Calu3 (cell line): ENCODE measurements around the gene BRD3OS. TPM values are rescaled to one million over a fixed set of nuclear protein-coding genes. Genes with fewer than 3 reads are reported as not detected.

Source experiments
- BruUV-seq: library from RNA; stranded (reverse); fragments of 400-500 nt; replicated peaks from 2 replicates; lab custom pipeline; 2021; lab: Mats Ljungman, UMichigan
- CTCF ChIA-PET: fragments of 300-600 bp; sonication (Branson Sonifier 250); formaldehyde crosslinking; loops from one replicate; lab custom pipeline; 2022; ENCODE audit warnings: antibody characterized with exemption; lab: Charles Lee
- DNase-seq: peaks from one replicate; pipeline ENCODE4 v3.0.0; 2022
- H3K27ac Mint-ChIP-seq: one replicate; pipeline ENCODE4 v1.8.0; 2022; ENCODE audit warnings: mixed read lengths; ENCODE audit not compliant: unreplicated experiment
- H3K27me3 Mint-ChIP-seq: one replicate; pipeline ENCODE4 v1.8.0; 2022; ENCODE audit warnings: mixed read lengths; ENCODE audit not compliant: unreplicated experiment
- H3K36me3 Mint-ChIP-seq: one replicate; pipeline ENCODE4 v1.8.0; 2022; ENCODE audit warnings: mild to moderate bottlenecking, moderate library complexity, mixed read lengths; ENCODE audit not compliant: insufficient read depth, unreplicated experiment
- H3K4me1 Mint-ChIP-seq: one replicate; pipeline ENCODE4 v1.8.0; 2022; ENCODE audit warnings: mild to moderate bottlenecking, low read depth, mixed read lengths; ENCODE audit not compliant: unreplicated experiment
- H3K4me3 Mint-ChIP-seq: one replicate; pipeline ENCODE4 v1.8.0; 2022; ENCODE audit warnings: mild to moderate bottlenecking, low read depth, moderate library complexity, mixed read lengths; ENCODE audit not compliant: unreplicated experiment
- H3K9me3 Mint-ChIP-seq: one replicate; pipeline ENCODE4 v1.8.0; 2022; ENCODE audit warnings: low read depth, mixed read lengths; ENCODE audit not compliant: unreplicated experiment
- CTCF ChIP-seq: fragments of 200-600 bp; IDR thresholded peaks from one replicate; pipeline ENCODE4 v1.8.0; 2022; ENCODE audit warnings: antibody characterized with exemption; ENCODE audit not compliant: unreplicated experiment
- intact Hi-C: fragments of 100-400 bp; cut with micrococcal nuclease; formaldehyde crosslinking; loops from one replicate; pipeline ENCODE4 v1.10.0; 2022; ENCODE audit not compliant: unreplicated experiment
- total RNA-seq: library from RNA; stranded (reverse); gene quantifications from 2 replicates; pipeline ENCODE4 v1.2.3, GENCODE V29; 2022

The BRD3OS gene
- total RNA-seq, 1 experiment from 2014 or later = 10.5 TPM

GRCh38 chr9:133990366-133991213 is 34.7 kb upstream of the BRD3OS start:
- Mint-ChIP-seq H3K27ac (peak overlapping the region; percentile 79), H3K4me3 (peak overlapping the region; percentile 86), H3K27me3 (no peaks in the 10 kb centered on the region), H3K9me3 (no peaks in the 10 kb centered on the region), H3K4me1 (peaks cover 29% of the 10 kb centered on the region), H3K36me3 (peaks cover 52% of the 10 kb centered on the region)
- TF ChIP-seq CTCF = no peak
- no TSS peak for BruUV-seq
- intact Hi-C loops = loop anchor here (10.0 kb wide), 1 partner anchor 116 kb away; no protein-coding TSS in a partner anchor
- CTCF ChIA-PET = interaction anchor here (1.1 to 1.3 kb wide), 2 partner anchors 10 to 208 kb away, joined by 3 read pairs; no protein-coding TSS in a partner anchor
- peak; percentile 86 for DNase-seq

- peaks cover 21% of the 10 kb centered on the region for H3K4me1 Mint-ChIP-seq
- peak; percentile 32 for DNase-seq
- no peaks in the 10 kb centered on the region for H3K9me3 Mint-ChIP-seq
- TSS peak; percentile 80 for BruUV-seq
- no peak for TF ChIP-seq CTCF
- H3K36me3 Mint-ChIP-seq = peaks cover 48% of the 10 kb centered on the region
- CTCF ChIA-PET = interaction anchor here (1.1 to 1.3 kb wide), 2 partner anchors 11 to 209 kb away, joined by 3 read pairs; no protein-coding TSS in a partner anchor
- H3K27ac Mint-ChIP-seq = peak overlapping the region; percentile 79
- no peaks in the 10 kb centered on the region for H3K27me3 Mint-ChIP-seq
- H3K4me3 Mint-ChIP-seq = peak overlapping the region; percentile 86
- intact Hi-C loops = loop anchor here (10.0 kb wide), 1 partner anchor 117 kb away; no protein-coding TSS in a partner anchor
These were observed 33.9 kb upstream of the BRD3OS start for GRCh38 chr9:133991214-133991921.

GRCh38 chr9:133991964-133992779 is 33.1 kb upstream of the BRD3OS start, which contains the start of gene VAV2:
Gene VAV2, minus strand, starts transcription at chr9:133992324. Its CDS starts 46 bp downstream, at chr9:133992278.
- Mint-ChIP-seq H3K9me3 (no peaks in the 10 kb centered on the region), H3K4me3 (peak within 1 kb of the TSS; percentile 86), H3K27ac (peak within 1 kb of the TSS; percentile 79), H3K27me3 (peaks cover 4% of the 10 kb centered on the region), H3K4me1 (peaks cover 13% of the 10 kb centered on the region), H3K36me3 (peaks cover 47% of the 10 kb centered on the region)
- intact Hi-C loops = loop anchor here (2.0 to 10.0 kb wide), 2 partner anchors 117 to 199 kb away; no protein-coding TSS in a partner anchor
- peak; percentile 56 for DNase-seq
- BruUV-seq = no TSS peak
- TF ChIP-seq CTCF = no peak
- CTCF ChIA-PET = no interaction called here
